Putamen (tissue), 1 donor: ENCODE measurements around the gene NCOA1.
"Not testable (repeated sequence)": the region's sequence is repeated elsewhere in the genome, so short reads cannot be mapped to it uniquely, and the experiment has no call there.

Experiments
- DNase-seq: peaks from one replicate; pipeline ENCODE4 v3.0.0-alpha.2; 2016; ENCODE audit warnings: low spot score

Gene NCOA1

DNA sequence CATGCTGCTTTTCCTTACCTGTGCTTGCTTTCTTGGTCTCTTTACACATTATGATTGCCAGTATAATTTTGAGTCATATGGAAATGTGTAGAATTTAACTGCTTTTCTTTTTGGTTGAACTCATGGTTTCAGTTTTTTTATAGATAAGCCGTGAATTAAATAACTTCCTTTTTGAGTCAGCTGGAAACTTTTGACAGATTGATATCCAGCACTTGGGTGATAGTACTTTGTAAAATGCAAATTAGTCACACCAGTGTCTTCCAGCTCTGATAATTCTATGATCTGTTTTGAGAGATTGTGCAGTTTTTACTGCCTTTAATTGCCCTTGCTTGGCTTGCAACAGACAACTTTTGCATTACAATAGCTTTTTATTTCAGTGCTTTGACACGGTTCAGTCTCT is 86.4 kb downstream of the NCOA1 start:
- peak; percentile 23 for DNase-seq

GRCh38 chr2:24579053-24579803 is 88.2 kb downstream of the NCOA1 start:
- no peak for DNase-seq

DNA sequence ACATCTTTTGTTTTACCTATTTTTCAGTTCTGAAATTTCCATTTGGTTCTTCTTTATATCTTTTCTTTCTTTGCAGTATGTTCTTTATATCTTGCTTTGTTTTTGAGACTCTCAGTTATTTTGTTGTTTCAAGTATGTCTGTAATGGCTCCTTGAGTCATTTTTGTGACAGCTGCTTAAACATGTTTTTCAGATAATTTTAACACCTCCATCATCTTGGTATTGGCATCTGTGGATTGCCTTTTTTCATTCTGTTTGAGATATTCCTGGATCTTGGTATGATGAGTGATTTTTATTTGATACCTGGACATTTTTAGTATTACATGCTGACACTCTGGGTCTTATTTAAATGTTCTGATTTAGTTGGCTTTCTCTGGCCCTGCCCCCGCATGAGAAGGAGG is 89.5 kb downstream of the NCOA1 start:
- no peak for DNase-seq

DNA sequence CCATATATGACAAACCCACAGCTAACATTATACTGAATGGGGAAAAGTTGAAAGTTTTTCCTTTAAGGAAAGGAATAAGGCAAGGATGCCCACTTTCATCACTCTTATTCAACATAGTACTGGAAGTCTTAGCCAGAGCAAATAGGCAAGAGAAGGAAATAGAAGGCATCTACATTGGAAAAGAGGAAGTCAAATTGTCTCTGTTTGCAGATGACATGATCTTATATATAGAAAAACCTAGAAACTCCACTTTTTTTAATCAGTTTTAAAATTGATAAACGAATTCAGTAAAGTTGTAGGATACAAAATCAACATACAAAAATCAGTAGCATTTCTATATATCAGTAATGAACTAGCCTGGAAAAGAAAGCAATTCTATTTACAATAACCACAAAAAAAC is 90.9 kb downstream of the NCOA1 start:
- DNase-seq: not testable (repeated sequence)

DNA sequence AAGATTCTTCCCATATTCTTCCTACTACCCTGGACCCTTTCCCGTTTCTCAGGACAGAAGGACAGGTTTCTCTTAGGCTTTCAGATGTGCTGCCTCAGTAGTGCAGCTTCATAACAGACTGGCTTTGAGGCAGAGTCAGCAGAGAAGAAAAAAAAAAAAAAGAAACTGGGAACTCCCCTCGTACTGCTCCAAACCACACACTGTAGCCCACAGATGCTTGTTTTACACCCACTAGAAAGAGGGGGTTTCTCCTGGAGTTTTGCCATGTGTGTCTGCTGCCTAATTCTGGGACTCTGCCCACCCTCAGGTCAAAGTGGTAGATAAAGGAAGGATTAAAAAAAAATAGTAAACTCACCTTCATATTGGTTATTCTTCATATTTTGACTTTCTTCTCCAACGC is 95.9 kb downstream of the NCOA1 start:
- DNase-seq: no peak

DNA sequence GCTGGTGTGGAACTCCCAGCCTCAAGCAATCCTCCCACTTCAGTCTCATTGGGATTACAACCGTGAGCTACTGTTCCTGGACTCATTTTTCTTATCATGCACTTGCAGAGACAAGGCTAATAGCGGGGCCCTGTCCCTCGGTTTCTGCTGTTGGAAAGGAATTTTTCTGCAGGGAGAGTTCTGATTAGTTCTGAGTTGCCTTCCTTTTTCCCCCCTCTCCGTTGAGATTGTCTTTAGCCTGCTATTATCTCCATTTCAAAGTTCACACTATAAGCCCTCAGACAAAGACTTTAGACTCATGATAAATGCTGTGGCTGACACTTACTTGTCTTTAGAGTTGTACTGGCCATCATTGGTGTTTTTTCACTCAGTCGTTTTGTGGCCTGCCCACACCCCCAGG is 97.2 kb downstream of the NCOA1 start:
- no peak for DNase-seq

DNA sequence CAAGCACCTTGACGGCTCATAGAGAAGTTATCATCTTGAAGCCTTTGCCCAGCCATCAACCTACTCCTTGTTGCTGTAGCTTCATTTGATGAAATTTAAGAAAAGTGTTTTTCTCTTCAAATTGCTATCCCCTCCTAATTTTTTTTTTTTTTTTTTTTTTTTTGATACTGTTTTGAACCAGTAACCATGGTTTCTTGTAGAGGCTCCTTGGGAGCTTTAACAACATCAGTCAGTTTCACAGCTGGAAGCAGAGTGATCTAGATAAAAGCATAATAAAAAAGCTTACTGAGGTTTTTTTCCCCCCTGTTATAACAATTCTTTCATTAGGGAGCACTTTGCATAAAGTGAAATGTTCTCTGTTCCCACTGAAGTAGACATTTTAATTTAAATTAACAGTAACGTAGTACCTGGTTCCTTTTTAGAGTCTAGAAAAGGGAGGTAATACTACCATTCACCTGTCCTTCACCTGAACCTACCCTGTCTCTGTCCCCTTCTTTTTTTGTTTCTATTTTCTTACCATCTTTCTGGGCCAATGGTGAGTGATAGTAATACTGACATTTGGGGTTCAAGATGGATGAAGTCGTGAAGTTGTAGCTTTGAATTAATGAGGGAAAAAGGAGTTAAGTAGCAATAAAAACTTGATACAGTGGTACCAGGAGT is 101.5 kb downstream of the NCOA1 start:
- no peak for DNase-seq

GRCh38 chr2:24594283-24594682 is 103.2 kb downstream of the NCOA1 start:
- no peak for DNase-seq

DNA sequence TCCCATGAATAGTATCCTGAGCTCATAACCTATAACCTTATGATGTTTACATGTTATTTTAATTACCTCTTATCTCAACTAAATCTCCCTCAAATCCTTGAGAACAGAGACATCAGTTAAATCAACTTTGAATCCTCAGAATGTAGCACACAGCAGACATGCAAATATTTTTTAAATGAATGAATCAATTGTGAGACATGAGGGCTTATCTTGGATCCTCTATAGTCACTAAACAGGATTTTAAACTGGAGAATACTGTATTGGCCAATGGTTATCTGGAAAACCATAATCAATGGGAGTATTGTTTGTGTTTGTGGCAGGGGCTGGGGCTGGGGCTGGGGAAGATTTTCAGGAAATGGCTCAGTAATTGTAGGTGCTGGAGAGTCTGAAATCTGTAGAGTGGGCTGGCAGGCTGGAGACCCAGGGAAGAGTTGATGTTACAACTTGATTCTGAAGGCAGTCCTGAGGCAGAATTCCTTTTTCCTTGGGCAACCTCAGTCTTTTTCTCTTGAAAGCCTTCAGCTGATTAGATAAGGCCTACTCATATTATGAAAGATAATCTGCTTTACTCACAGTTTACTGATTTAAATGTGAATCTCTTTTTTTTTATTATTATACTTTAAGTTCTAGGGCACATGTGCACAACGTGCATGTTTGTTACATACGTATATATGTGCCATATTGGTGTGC is 106.3 kb downstream of the NCOA1 start:
- no peak for DNase-seq

GRCh38 chr2:24600140-24600539 is 109.1 kb downstream of the NCOA1 start:
- not testable (repeated sequence) for DNase-seq

GRCh38 chr2:24611631-24612030 is 120.6 kb downstream of the NCOA1 start:
- DNase-seq: no peak

DNA sequence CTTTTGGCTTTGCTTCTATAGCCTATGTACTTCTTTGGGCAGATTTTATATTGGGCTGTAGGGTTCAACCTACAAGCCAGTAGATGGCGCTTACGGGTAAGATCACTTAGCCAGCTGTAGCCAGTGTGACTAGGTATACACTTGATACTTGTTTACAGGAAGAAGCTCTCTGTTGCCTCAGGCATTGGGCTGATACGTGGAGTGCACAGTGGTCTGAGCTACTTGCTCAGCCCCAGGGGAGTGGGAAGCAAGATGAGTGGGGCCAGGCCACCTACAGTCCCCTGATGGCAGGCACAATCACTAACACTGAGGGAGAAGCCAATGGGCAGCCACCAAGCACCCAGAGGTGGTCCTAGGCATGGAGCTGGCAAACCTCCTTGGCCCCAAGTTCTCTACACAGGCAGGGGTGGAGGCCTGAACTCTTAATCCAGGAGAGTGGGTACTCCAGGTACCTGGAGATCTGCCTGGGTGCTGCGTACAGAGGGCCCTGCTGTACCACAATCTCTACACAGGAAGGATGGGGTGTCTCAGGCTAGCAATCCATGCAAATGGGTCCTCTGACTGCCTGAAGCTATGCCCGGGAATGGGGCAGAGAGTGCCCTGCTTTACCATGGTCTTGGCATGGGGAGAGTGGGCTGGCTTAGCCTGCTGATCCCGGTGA is 122.2 kb downstream of the NCOA1 start:
- DNase-seq: no peak

GRCh38 chr2:24616616-24617015 is 125.6 kb downstream of the NCOA1 start:
- DNase-seq: no peak

- DNase-seq: no peak
Measured at GRCh38 chr2:24617424-24617823, 126.4 kb downstream of the NCOA1 start.

- no peak for DNase-seq
Measured at GRCh38 chr2:24618144-24618543, 127.1 kb downstream of the NCOA1 start.

GRCh38 chr2:24618680-24619079 is 127.6 kb downstream of the NCOA1 start:
- DNase-seq: no peak

DNA sequence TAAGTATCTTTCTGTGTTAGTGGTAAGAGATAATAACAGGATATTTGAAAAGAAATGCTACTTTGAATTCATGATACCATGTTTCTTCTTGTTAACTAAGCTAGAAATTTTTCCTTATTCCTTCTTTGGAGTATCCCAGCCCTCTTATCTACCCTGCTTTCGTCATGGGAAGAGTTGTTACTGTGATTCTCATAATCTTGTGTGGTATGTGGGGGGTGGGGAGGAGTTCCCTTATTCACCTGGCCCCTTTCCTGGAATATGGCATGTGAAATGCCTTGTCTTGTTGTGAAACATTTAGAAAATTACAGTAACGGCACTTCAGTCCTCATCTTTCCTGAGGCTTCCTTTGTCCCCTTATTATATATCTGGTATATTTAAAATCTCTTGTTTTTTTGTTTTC is 129.9 kb downstream of the NCOA1 start:
- DNase-seq: no peak

GRCh38 chr2:24621779-24622538 is 130.9 kb downstream of the NCOA1 start:
- DNase-seq: no peak

GRCh38 chr2:24623535-24623934 is 132.5 kb downstream of the NCOA1 start:
- no peak for DNase-seq

DNA sequence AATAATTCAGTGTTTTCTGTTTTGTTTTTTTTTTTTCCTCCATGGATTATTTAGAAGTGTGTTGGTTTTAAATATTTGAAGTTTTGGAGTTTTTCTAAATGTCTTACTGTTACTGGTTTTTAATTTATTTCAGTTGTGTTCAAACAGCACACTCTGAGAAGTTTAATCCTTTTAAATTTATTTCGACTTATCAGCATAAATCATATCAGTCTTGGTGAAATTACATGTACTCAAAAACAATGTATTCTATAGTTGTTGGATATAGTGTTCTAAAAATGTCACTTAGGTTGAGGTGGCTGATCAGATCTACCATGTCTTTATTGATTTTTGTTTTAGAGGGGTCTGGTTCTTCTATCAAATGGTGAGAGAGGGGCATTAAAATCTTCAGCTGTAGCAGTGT is 134.7 kb downstream of the NCOA1 start:
- DNase-seq: no peak

- DNase-seq: no peak
Measured at GRCh38 chr2:24626131-24626530, 135.1 kb downstream of the NCOA1 start.

DNA sequence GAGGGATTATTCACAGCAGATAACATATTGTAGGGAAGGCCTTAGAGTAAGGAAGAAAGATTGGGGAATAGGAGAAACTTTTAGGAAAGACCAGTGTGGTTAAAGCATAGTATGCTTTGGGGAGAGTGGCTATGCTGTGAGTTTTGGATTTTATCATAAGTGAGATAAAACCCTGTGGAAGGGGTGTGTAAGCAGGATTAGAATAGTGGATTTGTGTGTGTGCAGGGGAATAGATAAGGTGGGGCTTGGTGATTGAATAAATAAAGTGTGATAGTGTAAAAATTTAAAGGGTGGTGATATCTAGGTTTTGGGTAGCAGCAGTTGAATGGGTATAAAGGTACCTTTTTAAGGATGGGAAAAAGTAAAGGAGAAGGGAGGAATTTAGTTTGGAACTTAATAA is 137.7 kb downstream of the NCOA1 start:
- DNase-seq: no peak
